AG04449 (cell line): ENCODE data around the gene LRRC30.

Experiments used
- CTCF ChIA-PET: fragments of 350-600 bp; formaldehyde crosslinking; extraction: SDS; loops from one replicate; lab custom pipeline; 2021; ENCODE audit warnings: antibody characterized with exemption; lab: Yijun Ruan, JAX
- POLR2A ChIA-PET: fragments of 400-600, 350-600 bp; formaldehyde crosslinking; extraction: SDS; loops from one replicate; lab custom pipeline; 2020; ENCODE audit warnings: antibody characterized with exemption, inconsistent platforms; lab: Yijun Ruan, JAX
- DNase-seq: peaks from one replicate; pipeline ENCODE4 v3.0.0-alpha.2; 2010; ENCODE audit warnings: low read depth, low spot score
- H3K4me3 ChIP-seq: 2 replicates; pipeline ENCODE4 v1.5.1; 2011; ENCODE audit warnings: low read depth, mild to moderate bottlenecking, control low read depth, low read length
- TF ChIP-seq, protein P1 (sequence below): IDR thresholded peaks from one replicate; pipeline ENCODE4 v1.5.1; 2011; ENCODE audit warnings: mild to moderate bottlenecking, moderate library complexity, low read length, control low read depth, inconsistent platforms; ENCODE audit not compliant: insufficient read depth; ENCODE audit errors: missing control alignments

The LRRC30 gene

GRCh38 chr18:7234956-7235355 is 4.1 kb downstream of the LRRC30 start:
- TF ChIP-seq, protein P1, sequence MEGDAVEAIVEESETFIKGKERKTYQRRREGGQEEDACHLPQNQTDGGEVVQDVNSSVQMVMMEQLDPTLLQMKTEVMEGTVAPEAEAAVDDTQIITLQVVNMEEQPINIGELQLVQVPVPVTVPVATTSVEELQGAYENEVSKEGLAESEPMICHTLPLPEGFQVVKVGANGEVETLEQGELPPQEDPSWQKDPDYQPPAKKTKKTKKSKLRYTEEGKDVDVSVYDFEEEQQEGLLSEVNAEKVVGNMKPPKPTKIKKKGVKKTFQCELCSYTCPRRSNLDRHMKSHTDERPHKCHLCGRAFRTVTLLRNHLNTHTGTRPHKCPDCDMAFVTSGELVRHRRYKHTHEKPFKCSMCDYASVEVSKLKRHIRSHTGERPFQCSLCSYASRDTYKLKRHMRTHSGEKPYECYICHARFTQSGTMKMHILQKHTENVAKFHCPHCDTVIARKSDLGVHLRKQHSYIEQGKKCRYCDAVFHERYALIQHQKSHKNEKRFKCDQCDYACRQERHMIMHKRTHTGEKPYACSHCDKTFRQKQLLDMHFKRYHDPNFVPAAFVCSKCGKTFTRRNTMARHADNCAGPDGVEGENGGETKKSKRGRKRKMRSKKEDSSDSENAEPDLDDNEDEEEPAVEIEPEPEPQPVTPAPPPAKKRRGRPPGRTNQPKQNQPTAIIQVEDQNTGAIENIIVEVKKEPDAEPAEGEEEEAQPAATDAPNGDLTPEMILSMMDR, result no peak
- no peak overlapping the region for H3K4me3 ChIP-seq
- no peak for DNase-seq
- ChIA-PET POLR2A (no interaction called here), CTCF (interaction anchor here (0.9 to 1.6 kb wide), 3 partner anchors 10 to 13 kb away, joined by 3 to 4 read pairs (median 4); no protein-coding TSS in a partner anchor)

DNA sequence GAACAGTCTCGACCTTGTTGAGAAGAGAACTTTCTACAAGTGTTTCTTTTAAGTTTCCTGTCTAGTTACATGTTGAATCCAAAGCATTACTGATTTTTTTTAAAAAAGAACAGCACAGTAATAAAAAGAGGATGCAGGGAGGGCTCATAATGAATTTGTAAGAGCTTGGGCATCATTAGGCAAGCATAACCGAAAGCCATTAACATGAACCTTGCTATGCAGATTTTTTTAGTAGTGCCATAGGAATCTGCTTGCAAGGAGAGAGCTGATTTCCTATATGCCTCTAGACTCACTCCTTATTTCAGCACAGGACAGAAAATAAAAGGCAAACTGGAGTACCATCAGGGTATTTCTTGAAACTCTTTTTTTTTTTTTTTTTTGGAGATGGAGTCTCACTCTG is 5.2 kb downstream of the LRRC30 start:
- POLR2A ChIA-PET, result no interaction called here
- H3K4me3 ChIP-seq, result no peak overlapping the region
- CTCF ChIA-PET, result interaction anchor here (1.2 kb wide), 1 partner anchor 14 kb away, joined by 4 read pairs; no protein-coding TSS in a partner anchor
- TF ChIP-seq, protein P1, result no peak
- DNase-seq, result no peak

DNA sequence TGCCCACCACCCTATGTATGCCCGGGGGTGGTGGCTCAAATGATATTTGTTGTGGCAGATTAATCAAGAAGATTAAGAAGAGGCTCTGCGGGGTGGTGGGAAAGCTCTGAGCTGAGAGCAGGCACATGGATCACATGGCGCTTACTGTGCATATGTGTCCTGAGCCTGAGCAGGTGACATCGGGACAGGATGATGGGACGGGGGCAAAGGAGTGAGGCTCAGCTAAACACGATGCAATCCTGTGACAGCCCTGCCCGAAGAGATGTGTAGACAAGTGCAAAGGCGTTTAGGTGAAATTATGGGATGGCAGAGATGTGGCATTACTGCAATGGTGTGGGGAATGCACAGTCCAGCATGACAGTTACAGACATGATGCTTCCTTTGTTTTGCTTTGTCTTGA is 6.0 kb downstream of the LRRC30 start:
- POLR2A ChIA-PET, result no interaction called here
- CTCF ChIA-PET, result no interaction called here
- TF ChIP-seq, protein P1, result no peak

GRCh38 chr18:7237673-7238272 is 6.9 kb downstream of the LRRC30 start:
- ChIA-PET CTCF (no interaction called here), POLR2A (no interaction called here)
- DNase-seq, result no peak
- no peak overlapping the region for H3K4me3 ChIP-seq
- TF ChIP-seq, protein P1, result no peak

More for the DNA sequence above, 6.0 kb downstream of the LRRC30 start:
- no peak for DNase-seq
- no peak overlapping the region for H3K4me3 ChIP-seq

DNA sequence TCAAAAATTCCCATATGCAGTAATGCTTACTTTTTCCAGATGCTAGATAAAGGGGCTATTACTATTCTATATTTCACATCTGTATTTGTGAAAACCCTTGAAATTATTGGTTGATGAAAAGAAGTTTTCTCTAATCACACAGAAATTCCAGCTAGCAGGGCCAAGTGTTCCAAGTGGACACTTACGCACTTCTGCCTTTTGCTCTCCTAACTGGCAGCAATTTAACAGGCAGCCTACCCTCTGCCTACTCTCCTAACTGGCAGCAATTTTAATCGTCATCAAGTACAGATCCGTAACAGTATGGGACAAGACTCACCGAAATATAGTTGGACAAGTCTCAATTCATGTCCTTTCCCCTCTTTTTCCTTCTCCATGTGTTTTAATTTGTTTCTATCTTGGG is 12.0 kb downstream of the LRRC30 start:
- no peak for DNase-seq
- no peak overlapping the region for H3K4me3 ChIP-seq
- POLR2A ChIA-PET, result no interaction called here
- TF ChIP-seq, protein P1, result no peak
- CTCF ChIA-PET, result interaction anchor here (0.6 kb wide), 1 partner anchor 998 kb away, joined by 3 read pairs; no protein-coding TSS in a partner anchor

DNA sequence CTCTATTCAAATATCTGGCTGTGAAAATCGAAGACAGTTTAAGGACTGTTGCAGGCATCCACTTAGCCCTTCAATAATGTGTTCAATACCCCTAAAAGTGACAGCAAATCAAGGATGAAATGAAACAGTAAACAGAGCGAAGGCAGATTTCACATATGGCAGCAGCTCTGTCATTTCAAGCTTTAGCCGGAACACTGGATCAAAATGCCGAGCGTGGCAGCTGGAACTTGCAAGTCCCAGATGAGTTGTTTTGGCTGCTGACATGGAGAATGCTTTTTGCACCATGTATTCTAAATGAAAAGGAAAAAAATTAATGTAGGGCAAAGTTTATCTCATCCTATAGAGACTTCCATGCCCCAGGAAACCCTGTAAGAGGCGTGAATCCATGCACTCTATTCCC is 18.0 kb downstream of the LRRC30 start:
- POLR2A ChIA-PET, result no interaction called here
- no peak for DNase-seq

More for the DNA sequence above, 18.0 kb downstream of the LRRC30 start:
- CTCF ChIA-PET, result no interaction called here
- no peak overlapping the region for H3K4me3 ChIP-seq
- TF ChIP-seq, protein P1, result no peak
